OCI-M2 (cell line): ENCODE results near the gene GRID1.
"Not testable (repeated sequence)": the region's sequence is repeated elsewhere in the genome, so short reads cannot be mapped to it uniquely, and the experiment has no call there.

Experiments used
- DNase-seq: peaks from one replicate; lab custom pipeline; 2025; ENCODE audit not compliant: unreplicated experiment; lab: John Stamatoyannopoulos, UW

The GRID1 gene

DNA sequence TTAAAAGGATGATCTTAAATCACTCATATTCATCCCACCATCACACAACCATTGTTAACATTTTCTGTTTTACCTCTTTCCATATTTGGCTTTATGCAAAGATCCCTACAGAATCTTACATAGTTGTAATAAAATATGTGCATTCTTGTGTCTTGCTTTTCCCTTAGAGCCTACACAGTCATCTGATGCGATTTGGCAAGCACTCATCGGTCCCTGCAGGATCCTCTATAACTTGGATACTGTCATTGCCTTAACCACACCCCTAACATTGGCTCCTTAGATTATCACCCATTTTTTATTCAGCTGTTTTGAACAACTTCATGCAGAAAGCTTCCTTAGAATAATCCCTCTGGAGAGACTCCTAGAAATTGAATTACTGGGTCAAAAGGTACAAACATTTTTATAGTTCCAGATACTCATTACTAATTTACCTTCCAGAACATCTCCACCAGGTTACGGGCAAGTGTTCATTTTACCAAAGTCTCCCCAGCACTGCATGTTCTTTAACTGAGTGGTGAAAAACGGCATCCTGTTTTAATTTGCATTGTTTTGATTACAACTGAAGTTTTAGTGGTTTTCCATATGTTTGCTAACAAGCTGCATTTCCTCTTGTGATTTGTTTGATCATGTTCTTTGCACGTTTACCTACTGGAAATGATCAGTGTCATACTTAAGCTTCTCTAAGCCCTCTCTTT is 268.3 kb downstream of the GRID1 start:
- no peak for DNase-seq

DNA sequence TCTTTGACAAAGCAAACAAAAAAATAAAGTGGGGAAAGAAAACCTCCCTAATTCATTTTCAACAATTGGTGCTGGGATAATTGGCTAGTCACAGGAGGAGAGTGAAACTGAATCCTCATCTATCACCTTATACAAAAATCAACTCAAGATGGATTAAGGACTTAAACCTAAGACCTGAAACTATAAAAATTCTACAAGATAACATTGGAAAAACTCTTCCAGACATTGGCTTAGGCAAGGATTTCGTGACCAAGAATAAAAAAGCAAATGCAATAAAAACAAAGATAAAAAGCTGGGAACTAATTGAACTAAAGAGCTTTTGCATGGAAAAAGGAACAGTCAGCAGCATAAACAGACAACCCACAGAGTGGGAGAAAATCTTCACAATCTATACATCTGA is 271.5 kb downstream of the GRID1 start:
- not testable (repeated sequence) for DNase-seq

DNA sequence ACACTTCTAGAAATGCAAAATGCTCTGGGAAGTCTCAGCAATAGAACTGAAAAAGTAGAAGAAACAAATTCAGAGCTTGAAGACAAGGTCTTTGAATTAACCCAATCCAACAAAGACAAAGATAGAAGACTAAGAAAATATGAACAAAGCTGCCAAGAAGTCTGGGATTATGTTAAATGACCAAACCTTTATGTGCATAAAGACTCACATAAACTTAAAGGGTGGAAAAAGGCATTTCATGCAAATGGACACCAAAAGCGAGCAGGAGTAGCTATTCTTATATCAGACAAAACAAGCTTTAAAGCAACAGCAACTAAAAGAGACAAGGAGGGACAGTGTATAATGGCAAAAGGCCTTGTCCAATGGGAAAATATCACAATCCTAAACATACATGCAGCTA is 274.3 kb downstream of the GRID1 start:
- DNase-seq, result not testable (repeated sequence)

DNA sequence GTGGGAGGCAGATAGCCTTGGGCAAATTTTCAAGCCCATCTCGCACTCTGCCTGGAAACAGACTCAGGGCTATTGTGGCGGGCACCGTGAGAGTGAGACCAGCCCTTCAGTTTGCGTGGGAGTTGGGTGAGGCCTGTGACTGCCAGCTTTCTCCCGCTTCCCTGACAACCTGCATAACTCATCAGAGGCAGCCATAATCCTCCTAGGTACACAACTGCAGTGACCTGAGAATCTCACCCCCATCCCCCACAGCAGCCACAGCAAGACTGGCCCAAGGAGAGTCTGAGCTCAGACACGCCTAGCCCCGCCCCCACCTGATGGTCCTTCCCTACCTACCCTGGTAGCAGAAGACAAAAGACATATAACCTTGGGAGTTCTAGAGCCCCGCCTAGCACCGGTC is 275.4 kb downstream of the GRID1 start:
- no peak for DNase-seq

DNA sequence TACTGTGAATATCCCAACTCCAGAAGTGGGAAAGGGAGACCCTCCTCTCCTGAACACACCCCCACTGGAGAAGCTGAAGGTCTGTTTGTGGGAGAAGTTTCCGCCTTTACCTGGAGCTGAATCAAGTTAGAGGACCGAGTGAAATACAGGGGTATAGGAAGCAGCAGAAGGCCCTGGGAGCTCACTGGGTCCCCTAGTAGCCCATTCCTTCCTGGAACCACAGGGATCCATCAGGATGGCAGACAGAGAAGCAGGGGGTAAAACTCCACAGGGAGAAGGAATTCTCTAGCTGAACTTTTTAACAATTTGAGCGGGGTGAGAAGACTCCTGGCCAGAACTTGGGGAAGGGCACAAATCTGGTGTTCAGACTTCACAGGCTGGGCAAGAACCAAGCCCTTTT is 275.8 kb downstream of the GRID1 start:
- DNase-seq, result no peak

DNA sequence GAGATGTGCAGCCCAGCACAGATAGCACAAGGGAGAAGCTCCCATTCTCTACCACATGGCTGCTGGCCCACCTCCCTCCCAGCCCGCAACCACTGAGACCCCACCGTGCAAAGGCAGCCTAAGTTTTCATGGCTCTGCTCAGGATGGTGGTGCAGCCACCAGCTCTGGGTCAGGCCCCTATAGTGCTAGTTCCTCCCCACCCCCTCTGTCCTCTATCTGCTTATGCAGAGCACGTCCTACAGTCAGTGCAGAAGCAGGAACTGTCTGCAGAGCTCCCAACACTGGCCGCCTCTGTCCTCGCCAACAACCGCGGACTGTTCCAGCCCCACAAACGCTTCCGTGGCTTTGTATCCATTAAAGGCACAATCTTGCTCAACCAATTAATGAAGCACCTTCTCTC is 278.9 kb downstream of the GRID1 start:
- no peak for DNase-seq

DNA sequence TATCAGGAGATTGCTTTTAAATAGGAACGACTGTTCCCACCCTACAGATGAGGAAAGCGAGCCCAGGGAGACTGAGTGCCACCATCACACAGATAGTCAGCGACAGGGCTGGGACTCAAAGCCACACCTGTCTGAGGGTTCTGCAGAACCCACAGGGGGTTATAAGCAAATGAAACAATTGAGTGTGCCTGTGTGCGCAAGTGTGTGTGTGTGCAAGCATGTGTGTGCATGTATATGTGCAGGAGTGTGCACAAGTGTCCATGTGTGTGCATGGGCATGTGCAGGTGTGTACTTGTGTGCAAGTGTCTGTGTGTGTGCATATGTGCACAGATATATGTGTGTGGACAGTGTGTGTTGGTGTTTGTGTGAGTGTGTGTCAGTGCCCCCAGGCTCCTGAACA is 280.2 kb downstream of the GRID1 start:
- no peak for DNase-seq

DNA sequence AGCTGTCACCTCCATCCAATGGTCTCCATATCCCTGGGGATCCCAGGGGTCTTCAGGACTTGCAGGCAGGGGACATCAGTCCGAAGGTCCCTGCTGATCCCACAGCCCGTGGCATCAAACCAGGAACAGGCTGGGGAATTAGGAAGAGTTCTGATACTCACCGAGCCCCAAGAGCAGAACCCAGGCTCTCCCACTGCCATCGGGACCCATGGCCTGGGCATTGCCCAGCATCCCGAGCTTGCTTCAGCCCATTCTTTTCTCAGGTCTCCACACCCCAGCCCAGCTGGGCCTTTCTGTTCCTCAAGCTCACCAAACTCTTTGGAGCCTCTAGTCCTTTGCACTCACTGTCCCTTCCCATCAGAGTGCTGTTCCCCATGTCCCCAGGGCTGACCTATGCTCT is 280.9 kb downstream of the GRID1 start:
- no peak for DNase-seq

DNA sequence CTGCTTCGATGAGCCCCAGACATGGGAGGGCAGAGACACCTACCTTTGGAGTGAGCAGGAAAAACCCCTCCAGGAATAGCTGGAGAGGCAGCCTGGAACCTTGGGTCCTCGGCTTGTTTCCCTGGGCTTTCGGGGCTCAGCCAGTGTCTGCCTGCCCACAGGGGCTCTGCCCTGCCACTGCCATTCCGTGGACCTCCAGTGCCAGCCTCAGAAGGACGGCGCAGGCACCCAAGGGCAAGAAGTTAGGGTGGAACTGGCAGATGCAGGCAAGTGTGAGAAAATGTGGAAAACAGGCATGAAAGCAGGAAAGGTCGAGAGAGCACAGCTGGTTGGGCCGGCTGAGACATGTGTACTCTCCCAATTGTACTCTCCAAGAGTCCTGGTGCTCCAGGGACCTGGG is 281.5 kb downstream of the GRID1 start:
- no peak for DNase-seq

DNA sequence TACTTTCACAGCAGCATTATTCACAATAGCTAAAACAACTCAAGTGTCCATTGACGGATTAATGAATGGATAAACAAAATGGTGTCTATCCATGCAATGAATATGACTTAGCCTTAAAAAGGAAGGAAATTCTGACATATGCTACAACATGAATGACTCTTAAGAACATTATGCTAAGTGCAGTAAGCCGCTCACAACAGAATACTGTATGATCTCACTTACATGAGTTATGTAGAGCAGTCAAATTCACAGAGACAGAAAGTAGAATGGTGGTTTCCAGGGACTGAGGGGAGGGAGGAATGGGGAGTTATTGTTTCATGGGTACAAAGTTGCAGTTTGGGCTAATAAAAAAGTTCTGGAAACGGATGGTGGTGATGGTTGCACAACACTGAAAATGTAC is 282.0 kb downstream of the GRID1 start:
- DNase-seq, result no peak

DNA sequence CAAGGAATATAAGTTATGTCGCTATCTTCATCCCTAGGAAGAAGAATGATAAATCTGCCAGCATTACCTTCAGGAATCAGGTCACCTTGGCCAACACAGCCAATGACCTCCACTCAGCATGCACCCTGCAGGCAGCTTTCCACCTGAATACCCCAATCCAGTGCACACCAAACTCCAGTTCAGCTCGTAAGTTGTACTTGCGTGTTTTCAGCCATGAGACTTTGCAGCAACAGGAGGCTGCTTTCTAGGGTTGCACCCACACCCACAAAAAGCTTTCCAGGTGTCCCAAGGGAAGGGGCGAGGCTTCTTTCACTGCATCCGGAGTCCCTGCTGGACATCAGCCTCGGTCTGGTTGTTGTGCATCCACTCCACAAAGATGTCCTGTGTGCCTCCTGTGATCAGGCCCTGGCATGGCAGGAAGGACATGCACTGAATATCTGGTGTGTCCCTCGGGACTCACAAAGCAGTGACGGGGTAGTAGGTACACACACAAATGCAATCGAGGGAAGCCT is 282.9 kb downstream of the GRID1 start:
- DNase-seq, result no peak

DNA sequence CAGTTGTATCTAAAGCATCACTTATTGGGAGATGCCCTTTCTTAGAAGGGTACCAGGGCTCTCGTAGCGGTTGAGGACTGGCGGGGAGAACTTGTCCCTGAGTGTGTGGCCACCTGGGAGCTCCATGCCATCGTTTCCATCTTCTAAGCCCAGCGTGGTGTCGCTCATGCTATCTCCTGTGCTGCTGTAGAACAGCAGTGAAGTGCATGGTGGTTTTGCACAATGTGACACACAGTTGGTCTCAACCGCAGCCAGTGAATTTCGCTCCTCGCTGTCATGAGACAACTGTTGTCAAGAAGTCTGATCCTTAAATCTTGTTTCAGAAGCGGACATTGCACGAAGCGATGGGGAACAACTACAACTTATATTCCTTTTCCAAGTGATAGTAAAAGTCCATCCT is 283.4 kb downstream of the GRID1 start:
- no peak for DNase-seq

DNA sequence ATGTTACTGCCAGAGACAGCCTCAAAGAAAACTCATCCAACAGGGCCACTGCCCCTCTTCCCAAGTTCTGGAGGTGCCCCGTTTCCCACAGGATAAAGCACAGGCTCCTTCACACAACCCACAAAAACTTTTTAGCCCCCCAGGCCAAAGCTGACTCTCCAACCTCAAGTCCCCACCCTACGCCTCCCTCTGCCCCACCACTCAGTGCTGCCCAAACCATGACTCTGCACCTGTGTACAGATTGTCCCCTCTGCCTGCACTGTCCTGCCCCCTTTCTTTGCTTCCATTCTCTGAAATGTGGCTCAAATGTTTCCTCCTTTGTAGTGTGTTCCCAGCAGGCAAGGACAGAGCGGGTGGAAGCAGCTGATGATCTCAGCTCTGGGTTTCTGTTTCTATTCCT is 284.0 kb downstream of the GRID1 start:
- no peak for DNase-seq

DNA sequence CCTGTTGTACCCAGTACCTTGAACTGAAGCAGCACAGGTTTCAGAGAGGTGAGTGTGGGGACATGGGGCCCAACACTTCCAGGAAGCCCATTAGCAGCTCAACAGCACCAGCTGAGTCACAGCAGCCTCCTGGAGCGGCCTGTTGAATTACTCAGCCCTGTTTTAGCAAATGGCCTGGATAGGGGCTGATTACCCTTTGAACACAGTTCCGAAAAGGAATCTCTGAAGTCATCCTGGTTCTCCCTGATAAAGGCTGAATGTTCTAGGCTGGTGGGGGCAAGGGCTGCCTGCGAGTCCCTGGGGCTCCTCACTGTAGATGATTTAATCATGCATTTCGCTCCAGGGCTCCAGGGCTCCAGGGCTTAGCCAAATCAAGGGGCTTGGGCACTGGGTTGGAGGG is 287.5 kb downstream of the GRID1 start:
- DNase-seq, result no peak

DNA sequence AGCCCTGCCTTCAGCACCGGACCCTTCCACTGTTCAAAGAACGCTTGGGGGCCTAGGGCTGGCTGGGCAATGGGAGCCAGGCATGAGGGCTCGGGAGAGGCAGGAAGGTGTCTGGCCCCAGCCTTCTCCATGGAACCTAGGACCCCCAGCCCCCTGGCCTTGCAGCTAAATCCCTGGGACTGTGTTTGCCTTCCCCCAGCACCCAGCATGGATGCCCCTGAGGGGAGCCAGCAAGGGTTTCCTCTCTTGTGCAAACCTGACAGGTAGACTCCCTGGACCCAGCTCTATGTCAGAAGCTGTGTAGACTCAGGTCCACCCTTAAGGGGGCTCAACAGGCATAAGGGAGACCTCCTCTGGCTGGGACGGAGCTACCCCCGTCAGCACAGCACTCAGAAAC is 288.0 kb downstream of the GRID1 start:
- DNase-seq, result no peak

DNA sequence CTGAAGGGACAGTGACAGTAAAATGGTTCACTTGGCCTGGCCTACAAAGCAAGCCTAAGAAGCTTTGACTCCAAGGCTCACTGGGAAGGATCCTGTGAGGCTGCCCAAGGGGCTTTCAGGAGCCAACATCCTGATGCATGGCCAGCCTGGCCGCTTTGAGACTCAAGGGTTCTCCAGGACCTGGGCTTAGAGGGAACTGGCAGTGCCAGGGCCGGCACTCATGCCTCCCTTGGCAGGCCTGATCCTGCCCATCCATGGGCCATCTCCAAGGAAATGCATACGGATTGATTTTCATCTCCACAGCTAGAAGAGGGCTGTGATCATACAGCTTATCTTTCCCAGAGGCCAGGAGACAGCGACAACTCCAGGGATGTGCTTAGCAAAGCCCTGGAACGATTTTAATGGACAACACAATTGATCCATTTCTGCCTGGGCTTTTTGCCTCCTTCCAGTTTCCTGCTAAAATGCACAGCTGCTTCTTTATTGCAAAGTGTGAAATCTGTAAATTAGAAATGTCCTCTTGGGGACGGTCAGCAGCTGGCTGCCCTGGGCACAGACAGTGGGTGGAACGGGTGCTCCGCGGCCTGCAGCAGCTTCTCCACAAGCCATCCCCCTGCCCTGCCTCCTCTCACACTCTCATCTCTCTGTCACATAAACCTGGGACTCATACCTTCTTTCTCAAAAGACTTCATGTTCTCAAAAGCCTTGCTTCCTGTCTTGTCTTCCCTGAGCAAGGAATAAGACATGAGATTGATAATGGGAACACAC is 288.5 kb downstream of the GRID1 start:
- no peak for DNase-seq

DNA sequence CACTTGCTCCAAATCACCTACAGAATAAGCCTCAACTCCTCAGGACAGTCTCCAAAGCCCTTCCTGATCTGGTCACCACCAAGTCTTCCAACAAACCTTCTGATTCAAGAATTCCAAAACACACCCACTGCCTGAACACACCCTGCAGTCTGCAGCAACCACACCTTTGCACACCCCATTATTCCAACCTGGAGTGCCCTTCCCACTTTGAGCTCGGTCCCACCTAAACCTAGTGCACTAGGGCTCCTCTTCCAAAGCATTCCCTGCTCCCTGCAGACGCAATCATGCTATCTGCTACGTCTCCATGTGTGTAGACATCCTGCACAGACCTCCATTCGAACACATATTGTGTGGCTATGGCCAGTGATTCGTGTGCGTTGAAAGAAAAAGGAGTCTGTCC is 289.3 kb downstream of the GRID1 start:
- DNase-seq, result no peak

DNA sequence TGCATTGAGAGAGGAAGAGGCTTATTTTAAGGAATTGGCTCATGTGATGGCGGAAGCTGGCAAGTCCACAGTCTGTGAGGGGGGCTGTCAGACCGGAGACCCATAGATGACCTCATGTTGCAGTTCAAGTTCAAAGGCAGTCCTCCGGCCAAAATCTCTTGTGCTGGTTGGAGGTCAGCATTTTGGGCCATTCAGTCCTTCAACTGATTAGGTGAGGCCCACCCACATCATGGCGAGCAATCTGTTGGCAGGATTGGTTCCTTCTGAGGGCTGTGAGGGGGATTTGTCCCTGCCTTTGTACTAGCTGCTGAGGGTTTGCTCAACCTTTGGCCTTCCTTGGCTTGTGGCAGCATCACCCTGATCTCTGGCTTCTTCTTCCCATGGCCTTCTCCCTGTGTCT is 290.1 kb downstream of the GRID1 start:
- DNase-seq, result not testable (repeated sequence)

DNA sequence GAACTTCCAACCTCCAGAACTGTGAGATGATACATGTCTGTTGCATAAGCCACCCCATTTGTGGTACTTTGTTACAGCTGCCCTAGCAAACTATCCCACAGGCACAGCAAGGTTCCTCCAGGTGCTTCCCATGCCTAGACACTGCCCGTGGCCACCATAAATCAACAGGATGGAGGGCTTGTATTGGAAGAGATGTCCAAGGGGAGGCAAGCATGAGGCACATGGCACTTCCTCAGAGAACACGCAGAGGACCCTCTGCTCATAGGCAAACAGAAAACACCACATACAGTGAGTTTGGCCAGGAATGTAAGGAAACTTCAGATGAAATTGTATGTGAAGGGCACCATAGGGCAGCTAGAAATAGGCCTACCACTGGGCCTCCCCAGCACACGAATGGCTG is 291.1 kb downstream of the GRID1 start:
- no peak for DNase-seq

DNA sequence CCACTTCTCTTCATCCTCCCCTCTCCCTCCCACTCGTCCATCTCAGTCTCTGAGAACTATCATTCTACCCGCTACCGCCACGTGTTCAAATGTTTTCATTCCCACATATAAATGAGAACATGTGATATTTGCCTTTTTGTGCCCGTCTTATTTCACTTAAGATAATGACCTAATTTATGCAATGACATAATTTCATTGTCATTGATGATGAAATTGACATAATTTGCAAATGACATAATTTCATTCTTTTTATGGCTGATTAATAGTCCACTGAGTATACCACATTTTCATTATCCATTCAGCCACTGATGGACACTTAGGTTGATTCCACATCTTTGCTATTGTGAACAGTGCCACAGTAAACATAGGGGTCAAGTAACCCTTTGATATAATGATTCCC is 292.3 kb downstream of the GRID1 start:
- no peak for DNase-seq

DNA sequence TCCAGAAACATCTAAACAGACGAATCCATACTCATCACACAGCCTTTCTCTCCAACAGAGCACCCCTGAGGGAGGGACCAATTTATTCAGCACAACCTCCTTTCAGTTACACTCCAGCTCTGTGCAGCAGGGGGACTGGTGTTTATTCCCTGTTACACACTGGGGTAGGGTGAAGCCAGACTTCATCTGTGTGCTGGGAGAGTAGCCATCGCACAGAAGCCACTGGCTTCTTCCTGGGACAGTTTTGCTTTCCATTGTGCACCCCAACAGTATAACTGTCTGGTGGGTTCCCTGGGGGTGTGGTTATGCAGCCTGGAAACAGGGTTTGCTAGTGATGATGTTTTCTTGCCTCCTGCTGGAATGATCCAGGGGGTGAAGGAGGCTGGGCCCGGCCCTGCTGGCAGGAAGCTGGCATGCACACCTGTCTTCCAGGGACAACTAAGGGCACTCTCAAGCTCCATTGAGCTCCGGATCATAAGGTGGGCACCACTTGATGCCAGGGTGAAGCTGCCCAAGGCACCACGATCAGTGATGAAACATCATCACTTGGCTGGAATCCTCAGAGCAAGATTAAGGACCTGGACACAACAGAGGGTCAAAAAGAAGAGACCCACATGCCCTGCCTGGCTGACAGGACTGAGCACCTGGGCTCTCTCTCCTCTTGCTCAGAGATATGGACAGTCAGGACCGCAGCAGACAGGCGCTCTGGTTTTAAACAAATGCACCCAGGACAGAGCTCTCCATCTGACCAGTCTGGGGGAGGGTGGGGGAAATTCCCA is 293.2 kb downstream of the GRID1 start:
- no peak for DNase-seq

DNA sequence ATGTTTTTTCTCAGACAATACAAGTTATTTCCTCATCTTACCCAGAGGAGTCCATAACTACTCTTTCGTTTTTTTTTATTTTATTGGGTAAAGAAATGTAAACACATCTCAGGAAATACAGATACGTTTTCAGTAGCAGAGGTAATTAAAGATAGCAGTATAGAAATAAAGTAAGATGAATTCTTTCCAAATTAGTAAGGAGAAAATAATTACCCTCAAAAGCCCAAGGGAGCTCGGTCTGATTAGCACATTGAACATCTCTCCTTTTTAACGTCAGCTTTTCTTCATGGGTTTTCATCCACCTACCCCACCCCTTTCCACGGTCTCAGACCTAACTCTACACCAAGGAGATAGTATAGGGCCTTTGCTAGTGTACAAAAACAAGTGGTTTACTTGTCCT is 294.2 kb downstream of the GRID1 start:
- no peak for DNase-seq
